Forelimb muscle (tissue), 1 donor: ENCODE results near the gene ZBTB7C. TPM values are rescaled to one million over a fixed set of nuclear protein-coding genes. Genes with fewer than 3 reads are reported as not detected.

ENCODE experiments used
- DNase-seq: peaks from one replicate; pipeline ENCODE4 v3.0.0-alpha.2; 2013; ENCODE audit warnings: low read depth
- polyA plus RNA-seq: library from polyadenylated mRNA; unstranded; fragments of 120-200 nt; gene quantifications from one replicate; pipeline ENCODE4 v1.2.1, GENCODE V29; 2013; ENCODE audit not compliant: insufficient read length

ZBTB7C gene
- polyA plus RNA-seq, 1 donor = 4.0 TPM

- no peak for DNase-seq
Observed at GRCh38 chr18:48166336-48166875, 242.8 kb downstream of the ZBTB7C start.

- DNase-seq = no peak
Observed at GRCh38 chr18:48165111-48165866, 243.9 kb downstream of the ZBTB7C start.

- no peak for DNase-seq
Observed at GRCh38 chr18:48164701-48165100, 244.5 kb downstream of the ZBTB7C start.

GRCh38 chr18:48164116-48164515 lies 245.1 kb downstream of the ZBTB7C start:
- DNase-seq = no peak

GRCh38 chr18:48163738-48164115 lies 245.5 kb downstream of the ZBTB7C start:
- no peak for DNase-seq

- no peak for DNase-seq
Observed at GRCh38 chr18:48162956-48163737, 246.0 kb downstream of the ZBTB7C start.

- DNase-seq = no peak
Observed at GRCh38 chr18:48161911-48162698, 247.1 kb downstream of the ZBTB7C start.

GRCh38 chr18:48161191-48161910 lies 247.8 kb downstream of the ZBTB7C start:
- no peak for DNase-seq

- DNase-seq = no peak
Observed at GRCh38 chr18:48160622-48161021, 248.6 kb downstream of the ZBTB7C start.

GRCh38 chr18:48159816-48160215 lies 249.4 kb downstream of the ZBTB7C start:
- no peak for DNase-seq

- no peak for DNase-seq
Observed at GRCh38 chr18:48158721-48159120, 250.5 kb downstream of the ZBTB7C start.

GRCh38 chr18:48157956-48158355 lies 251.2 kb downstream of the ZBTB7C start:
- DNase-seq = no peak

GRCh38 chr18:48155856-48156255 lies 253.3 kb downstream of the ZBTB7C start:
- DNase-seq = no peak

GRCh38 chr18:48154828-48155227 lies 254.4 kb downstream of the ZBTB7C start:
- DNase-seq = no peak

- no peak for DNase-seq
Observed at GRCh38 chr18:48153613-48154481, 255.3 kb downstream of the ZBTB7C start.

GRCh38 chr18:48152549-48152948 lies 256.6 kb downstream of the ZBTB7C start:
- no peak for DNase-seq

GRCh38 chr18:48151421-48152065 lies 257.6 kb downstream of the ZBTB7C start:
- no peak for DNase-seq

- DNase-seq = no peak
Observed at GRCh38 chr18:48149020-48149685, 260.0 kb downstream of the ZBTB7C start.

- no peak for DNase-seq
Observed at GRCh38 chr18:48142994-48143393, 266.2 kb downstream of the ZBTB7C start.
